Endothelial cell (in vitro differentiated cells): ENCODE measurements around the gene PRG2. TPM values are rescaled to one million over a fixed set of nuclear protein-coding genes. Genes with fewer than 3 reads are reported as not detected.

Source experiments
- DNase-seq: peaks from one replicate; pipeline ENCODE4 v3.0.0; 2021; ENCODE audit warnings: low spot score
- H3K27ac Mint-ChIP-seq: one replicate; pipeline ENCODE4 v1.8.0; 2021; ENCODE audit warnings: mixed read lengths, inconsistent platforms; ENCODE audit not compliant: unreplicated experiment
- H3K27me3 Mint-ChIP-seq: one replicate; pipeline ENCODE4 v1.8.0; 2021; ENCODE audit warnings: mild to moderate bottlenecking, moderate library complexity, mixed read lengths, inconsistent platforms; ENCODE audit not compliant: unreplicated experiment
- H3K36me3 Mint-ChIP-seq: one replicate; pipeline ENCODE4 v1.8.0; 2021; ENCODE audit warnings: mild to moderate bottlenecking, low read depth, mixed read lengths, inconsistent platforms; ENCODE audit not compliant: unreplicated experiment
- H3K4me1 Mint-ChIP-seq: one replicate; pipeline ENCODE4 v1.8.0; 2021; ENCODE audit warnings: mild to moderate bottlenecking, mixed read lengths, inconsistent platforms; ENCODE audit not compliant: unreplicated experiment
- H3K4me3 Mint-ChIP-seq: one replicate; pipeline ENCODE4 v1.8.0; 2021; ENCODE audit warnings: mild to moderate bottlenecking, mixed read lengths, inconsistent platforms; ENCODE audit not compliant: unreplicated experiment
- H3K9me3 Mint-ChIP-seq: one replicate; pipeline ENCODE4 v1.8.0; 2021; ENCODE audit warnings: mixed read lengths, inconsistent platforms; ENCODE audit not compliant: unreplicated experiment
- total RNA-seq: library from RNA; stranded (reverse); fragmentation: NEBNext Ultra II Directional; extraction: Animal tissue kit (Norgen Biotek cat#: 25700); gene quantifications from one replicate; pipeline ENCODE4 v1.2.1, GENCODE V29; 2021; ENCODE audit not compliant: unreplicated experiment
- TF ChIP-seq, protein P1 (sequence below): fragments of 200-600 bp; sonication (generic); IDR thresholded peaks from one replicate; pipeline ENCODE4 v1.5.0; 2021; ENCODE audit warnings: antibody characterized with exemption; ENCODE audit not compliant: unreplicated experiment

The PRG2 gene
- total RNA-seq, 1 donor from 2014 or later, result not detected

DNA sequence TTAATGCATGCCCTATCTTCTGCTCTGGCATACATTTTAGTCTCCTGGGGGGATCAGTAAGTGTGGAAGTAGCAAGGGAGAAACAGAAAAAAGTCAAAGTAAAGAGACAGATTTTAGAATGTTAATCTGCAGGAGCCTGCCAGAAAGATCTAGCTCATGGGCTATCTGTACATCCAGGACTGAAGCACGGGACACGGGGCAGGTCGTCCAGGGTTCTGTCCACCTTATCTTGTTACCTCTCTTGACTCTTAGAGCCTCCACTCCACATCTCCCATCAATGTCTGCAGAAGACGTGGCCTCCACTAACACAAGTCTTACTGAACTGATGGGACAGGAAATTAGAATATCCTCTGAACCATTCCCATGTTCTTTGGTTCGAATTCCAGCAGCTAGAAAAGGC is 38.2 kb upstream of the PRG2 start:
- Mint-ChIP-seq H3K27ac (no peak overlapping the region), H3K9me3 (no peaks in the 10 kb centered on the region), H3K4me3 (no peak overlapping the region), H3K27me3 (peaks cover 7% of the 10 kb centered on the region), H3K4me1 (peaks cover 43% of the 10 kb centered on the region), H3K36me3 (no peaks in the 10 kb centered on the region)
- TF ChIP-seq, protein P1, sequence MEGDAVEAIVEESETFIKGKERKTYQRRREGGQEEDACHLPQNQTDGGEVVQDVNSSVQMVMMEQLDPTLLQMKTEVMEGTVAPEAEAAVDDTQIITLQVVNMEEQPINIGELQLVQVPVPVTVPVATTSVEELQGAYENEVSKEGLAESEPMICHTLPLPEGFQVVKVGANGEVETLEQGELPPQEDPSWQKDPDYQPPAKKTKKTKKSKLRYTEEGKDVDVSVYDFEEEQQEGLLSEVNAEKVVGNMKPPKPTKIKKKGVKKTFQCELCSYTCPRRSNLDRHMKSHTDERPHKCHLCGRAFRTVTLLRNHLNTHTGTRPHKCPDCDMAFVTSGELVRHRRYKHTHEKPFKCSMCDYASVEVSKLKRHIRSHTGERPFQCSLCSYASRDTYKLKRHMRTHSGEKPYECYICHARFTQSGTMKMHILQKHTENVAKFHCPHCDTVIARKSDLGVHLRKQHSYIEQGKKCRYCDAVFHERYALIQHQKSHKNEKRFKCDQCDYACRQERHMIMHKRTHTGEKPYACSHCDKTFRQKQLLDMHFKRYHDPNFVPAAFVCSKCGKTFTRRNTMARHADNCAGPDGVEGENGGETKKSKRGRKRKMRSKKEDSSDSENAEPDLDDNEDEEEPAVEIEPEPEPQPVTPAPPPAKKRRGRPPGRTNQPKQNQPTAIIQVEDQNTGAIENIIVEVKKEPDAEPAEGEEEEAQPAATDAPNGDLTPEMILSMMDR, result no peak
- DNase-seq, result no peak

GRCh38 chr11:57427727-57428082 is 37.3 kb upstream of the PRG2 start:
- H3K36me3 Mint-ChIP-seq, result no peaks in the 10 kb centered on the region
- TF ChIP-seq, protein P1, result no peak
- peaks cover 39% of the 10 kb centered on the region for H3K4me1 Mint-ChIP-seq
- no peak overlapping the region for H3K27ac Mint-ChIP-seq
- no peaks in the 10 kb centered on the region for H3K9me3 Mint-ChIP-seq
- DNase-seq, result no peak
- H3K27me3 Mint-ChIP-seq, result peaks cover 6% of the 10 kb centered on the region
- H3K4me3 Mint-ChIP-seq, result peak overlapping the region; percentile 82

DNA sequence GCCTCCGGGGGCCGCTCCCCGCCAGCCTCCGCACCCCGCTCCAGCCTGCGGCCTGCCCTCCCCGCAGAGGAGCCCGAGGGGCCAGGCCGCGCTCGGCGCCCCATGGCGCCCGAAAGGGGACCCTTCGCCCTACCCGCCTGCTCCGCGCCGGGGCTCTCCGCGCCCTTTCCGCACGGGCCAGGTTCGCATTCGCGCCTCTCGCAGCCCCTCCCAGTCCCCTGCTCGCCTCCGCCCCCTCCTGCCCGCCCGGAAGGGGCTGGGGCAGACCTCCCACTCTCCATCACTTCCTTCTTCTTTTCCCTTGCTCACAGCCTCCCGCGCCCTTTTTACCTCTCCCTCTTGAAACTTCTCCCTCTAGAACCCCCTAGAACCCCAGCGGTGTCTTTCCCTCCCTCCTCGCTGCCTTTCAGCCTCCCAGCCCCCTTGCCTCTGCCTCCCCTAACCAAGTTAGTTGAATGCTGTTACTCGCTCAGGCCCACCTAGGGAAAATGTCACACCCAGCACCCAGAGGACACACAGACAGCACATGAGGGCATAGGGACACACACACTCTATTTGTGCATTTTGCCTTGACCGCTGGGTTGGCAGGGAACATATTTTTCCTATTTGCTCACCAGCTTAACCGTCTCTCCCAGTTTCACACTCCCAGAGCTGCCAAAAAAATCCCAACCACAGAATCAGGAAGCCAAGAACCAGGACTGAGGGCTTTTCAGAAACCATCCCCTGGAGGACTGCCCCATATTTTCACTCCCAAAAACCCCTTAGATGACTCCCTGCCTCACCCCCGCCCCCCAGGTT is 36.7 kb upstream of the PRG2 start, which contains the start of gene SLC43A3:
TSS of gene SLC43A3 (minus strand) at position 193 of the 798 bp plus-strand sequence. CDS start 949 bp downstream, outside the sequence.
- DNase-seq, result peak; percentile 47
- H3K4me3 Mint-ChIP-seq, result peak within 1 kb of the TSS; percentile 83
- no peak within 1 kb of the TSS for H3K27ac Mint-ChIP-seq
- H3K36me3 Mint-ChIP-seq, result no peaks in the 10 kb centered on the region
- H3K4me1 Mint-ChIP-seq, result peaks cover 37% of the 10 kb centered on the region
- peaks cover 6% of the 10 kb centered on the region for H3K27me3 Mint-ChIP-seq
- no peaks in the 10 kb centered on the region for H3K9me3 Mint-ChIP-seq
- TF ChIP-seq, protein P1, result no peak

DNA sequence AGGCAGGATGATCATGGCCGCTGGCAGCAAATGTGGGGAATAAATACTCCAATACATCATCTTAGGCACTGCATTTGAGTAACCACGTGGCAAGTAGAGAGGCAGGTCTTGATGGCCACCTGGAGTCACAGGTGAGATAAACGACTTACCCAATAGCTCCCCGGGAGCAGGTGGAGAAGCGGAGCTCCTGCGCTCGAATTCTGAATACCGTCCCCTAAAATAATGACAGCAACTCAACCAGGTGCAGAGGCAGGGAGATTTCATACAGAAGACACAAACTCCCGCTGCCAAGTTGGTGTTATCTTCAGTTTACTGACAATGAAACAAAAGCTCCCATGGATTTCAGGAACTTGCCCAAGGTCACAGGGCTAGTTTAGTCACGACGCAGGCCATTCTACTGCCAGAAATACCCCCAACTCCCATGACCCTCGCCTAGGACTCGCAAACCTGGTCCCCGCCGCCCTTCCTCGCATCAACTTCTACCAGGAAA is 36.0 kb upstream of the PRG2 start:
- TF ChIP-seq, protein P1, result no peak
- Mint-ChIP-seq H3K36me3 (no peaks in the 10 kb centered on the region), H3K4me3 (peak overlapping the region; percentile 83), H3K9me3 (no peaks in the 10 kb centered on the region), H3K27ac (no peak overlapping the region), H3K27me3 (peaks cover 6% of the 10 kb centered on the region), H3K4me1 (peaks cover 30% of the 10 kb centered on the region)
- DNase-seq, result no peak
